B cell (primary cell): Measurements from ENCODE around the gene TFAP2A. TPM values are rescaled to one million over a fixed set of nuclear protein-coding genes. Genes with fewer than 3 reads are reported as not detected.

Experiments
- ATAC-seq: fragments of 200-7000 bp; cut with Tn5 transposase; one replicate; pipeline ENCODE4 v1.10.0; 2021; ENCODE audit warnings: low read depth, mild to moderate bottlenecking, moderate number of reproducible peaks, moderate library complexity
- CTCF ChIA-PET: fragments of 350-600 bp; sonication (Branson Sonifier 250); formaldehyde crosslinking; loops from one replicate; lab custom pipeline; 2021; ENCODE audit warnings: antibody characterized with exemption, inconsistent platforms; lab: Charles Lee
- POLR2A ChIA-PET: fragments of 350-600 bp; sonication (Branson Sonifier 250); formaldehyde crosslinking; loops from one replicate; lab custom pipeline; 2021; ENCODE audit warnings: antibody characterized with exemption; lab: Charles Lee
- DNase-seq: peaks from one replicate; pipeline ENCODE4 v3.0.0; 2013
- H2AFZ ChIP-seq: 2 replicates; pipeline ENCODE4 v1.6.1; 2012; ENCODE audit warnings: mild to moderate bottlenecking, low read depth, low read length; ENCODE audit not compliant: insufficient read depth, poor library complexity, severe bottlenecking
- H3K27ac ChIP-seq, 2 donors: 1 replicate in 1 of 2; 2 replicates in 1 of 2; pipeline ENCODE4 v1.5.1; 2012 to 2013; ENCODE audit warnings: low read length in 2 of 2, mild to moderate bottlenecking in 2 of 2, moderate library complexity in 1 of 2
- H3K27me3 ChIP-seq, 4 experiments: fragments of 200-600 bp in 1 of 4; sonication (generic) in 1 of 4; replicated peaks in 1 of 4; 1 replicate in 2 of 4; 2 replicates in 2 of 4; pipeline versions ENCODE4 v1.6.1 to v1.7.0; 2013 to 2016; ENCODE audit warnings: low read length in 3 of 4, mild to moderate bottlenecking in 2 of 4, mixed read lengths in 1 of 4, moderate library complexity in 1 of 4; ENCODE audit not compliant: insufficient read depth in 4 of 4, control insufficient read depth in 3 of 4; ENCODE audit errors: control extremely low read depth in 1 of 4
- H3K36me3 ChIP-seq, 2 experiments: replicated peaks in 1 of 2; 1 replicate in 1 of 2; 2 replicates in 1 of 2; pipeline versions ENCODE4 v1.6.1 to v1.7.1; 2013; ENCODE audit warnings: low read length in 1 of 2; ENCODE audit not compliant: insufficient read depth in 2 of 2, control insufficient read depth in 1 of 2; ENCODE audit errors: control extremely low read depth in 1 of 2, extremely low read depth in 1 of 2
- H3K4me1 ChIP-seq, 2 donors: fragments of 200-600 bp in 1 of 2; sonication (generic) in 1 of 2; 1 replicate in 1 of 2; 2 replicates in 1 of 2; pipeline versions ENCODE4 v1.5.1 to v1.6.1; 2013 to 2017; ENCODE audit warnings: low read length in 2 of 2; ENCODE audit not compliant: control insufficient read depth in 2 of 2, insufficient read depth in 2 of 2
- H3K4me2 ChIP-seq: replicated peaks from 2 replicates; pipeline ENCODE3; 2012; ENCODE audit warnings: mild to moderate bottlenecking, low read depth, low read length; ENCODE audit not compliant: poor library complexity, severe bottlenecking
- H3K4me3 ChIP-seq, 5 experiments: fragments of 200-600 bp in 1 of 5; sonication (generic) in 1 of 5; 1 replicate in 3 of 5; 2 replicates in 2 of 5; pipeline versions ENCODE4 v1.5.1 to v1.7.0; 2011 to 2016; ENCODE audit warnings: low read length in 4 of 5, mild to moderate bottlenecking in 4 of 5, low read depth in 2 of 5, control low read depth in 1 of 5, moderate library complexity in 1 of 5; ENCODE audit not compliant: insufficient read depth in 1 of 5; ENCODE audit errors: control extremely low read depth in 1 of 5, extremely low read depth in 1 of 5
- H3K79me2 ChIP-seq: fragments of 200-600 bp; sonication (generic); one replicate; pipeline ENCODE4 v1.6.0; 2016; ENCODE audit warnings: low read length; ENCODE audit not compliant: control insufficient read depth, insufficient read depth
- H3K9ac ChIP-seq: fragments of 200-600 bp; sonication (generic); 2 replicates; pipeline ENCODE4 v1.6.1; 2017; ENCODE audit warnings: mild to moderate bottlenecking, low read length, moderate library complexity
- H3K9me3 ChIP-seq, 3 donors: one replicate each; pipeline versions ENCODE4 v1.6.1 to v1.7.1; 2013; ENCODE audit warnings: low read length in 2 of 3; ENCODE audit not compliant: control insufficient read depth in 2 of 3, insufficient read depth in 1 of 3; ENCODE audit errors: control extremely low read depth in 1 of 3
- H4K20me1 ChIP-seq: 2 replicates; pipeline ENCODE4 v1.6.0; 2012; ENCODE audit warnings: mild to moderate bottlenecking, low read length; ENCODE audit not compliant: insufficient read depth, control insufficient read depth, poor library complexity, severe bottlenecking
- H3K27ac Mint-ChIP-seq: one replicate; pipeline ENCODE4 v1.8.0; 2021; ENCODE audit warnings: mixed read lengths
- H3K27me3 Mint-ChIP-seq: one replicate; pipeline ENCODE4 v1.8.0; 2021; ENCODE audit warnings: mixed read lengths
- H3K4me1 Mint-ChIP-seq: one replicate; pipeline ENCODE4 v1.8.0; 2021; ENCODE audit warnings: mixed read lengths
- H3K4me3 Mint-ChIP-seq: one replicate; pipeline ENCODE4 v1.8.0; 2021; ENCODE audit warnings: mixed read lengths
- H3K9me3 Mint-ChIP-seq: one replicate; pipeline ENCODE4 v1.8.0; 2022; ENCODE audit warnings: mixed read lengths; ENCODE audit not compliant: insufficient read depth
- EZH2 ChIP-seq: IDR thresholded peaks from 2 replicates; pipeline ENCODE4 v1.6.1; 2012; ENCODE audit warnings: borderline replicate concordance, low read depth, mild to moderate bottlenecking, moderate library complexity, low read length; ENCODE audit not compliant: insufficient read depth, poor library complexity, severe bottlenecking
- WGBS: methylation state at CpG from one replicate; pipeline ENCODE4 v1.1.5; 2013; ENCODE audit warnings: missing lambda C conversion rate; ENCODE audit not compliant: insufficient coverage; 5-methylcytosine and 5-hydroxymethylcytosine counted together
- intact Hi-C: fragments of 100-400 bp; cut with micrococcal nuclease; formaldehyde crosslinking; loops from one replicate; pipeline ENCODE4 v1.10.0; 2022
- polyA plus RNA-seq: library from polyadenylated mRNA; depleted of rRNA; stranded (reverse); fragments of >200 nt; gene quantifications from 2 replicates; pipeline ENCODE4 v1.2.3, GENCODE V29; 2012
- total RNA-seq, 2 donors: library from RNA; stranded (reverse); fragments of 120-200 nt in 1 of 2; gene quantifications; 1 replicate in 1 of 2; 2 replicates in 1 of 2; pipeline versions ENCODE4 v1.2.3 to v1.2.4, GENCODE V29; 2013 to 2022
- TF ChIP-seq, protein P1 (sequence below): fragments of 200-600 bp; IDR thresholded peaks from one replicate; pipeline ENCODE4 v1.8.0; 2022; ENCODE audit warnings: antibody characterized with exemption, mild to moderate bottlenecking

The TFAP2A gene
- total and polyA plus RNA-seq, 2 donors (not counting 1 experiment from before 2014, with no cell fraction given), result not detected

DNA sequence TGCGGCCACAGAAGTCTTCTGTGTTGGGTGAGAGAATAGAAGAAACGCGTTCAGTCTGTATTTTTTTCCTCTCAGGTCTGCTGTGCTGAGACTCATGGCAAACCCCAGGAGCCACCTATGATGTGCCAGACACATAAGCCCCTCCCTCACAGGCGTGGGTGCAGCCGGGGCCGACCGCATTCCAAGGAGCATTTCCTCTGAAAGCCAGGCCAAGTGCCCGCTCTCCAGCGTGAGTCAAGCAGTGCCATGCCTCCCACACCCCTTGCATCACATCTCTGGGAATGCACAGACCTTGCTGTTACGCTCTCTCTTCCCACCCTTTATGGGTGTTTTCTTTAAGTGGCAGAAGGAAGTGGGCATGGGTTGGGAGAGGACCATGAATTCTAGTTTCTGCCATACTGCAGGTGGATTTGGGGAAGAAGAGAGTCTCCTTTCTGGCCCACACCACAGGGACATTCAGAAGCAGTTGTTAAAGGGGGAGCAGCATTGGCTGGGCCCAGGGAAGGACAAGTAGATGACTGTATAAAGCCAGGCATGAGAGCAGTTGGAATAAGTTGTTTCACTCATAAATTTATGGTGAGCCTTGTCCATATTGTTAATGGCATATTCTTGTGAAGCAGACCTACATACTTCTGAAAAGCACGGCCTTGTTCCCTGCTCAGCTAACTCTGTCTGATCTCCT is 37.1 kb upstream of the TFAP2A start:
- H2AFZ ChIP-seq, result no peak overlapping the region
- POLR2A ChIA-PET, result no interaction called here

DNA sequence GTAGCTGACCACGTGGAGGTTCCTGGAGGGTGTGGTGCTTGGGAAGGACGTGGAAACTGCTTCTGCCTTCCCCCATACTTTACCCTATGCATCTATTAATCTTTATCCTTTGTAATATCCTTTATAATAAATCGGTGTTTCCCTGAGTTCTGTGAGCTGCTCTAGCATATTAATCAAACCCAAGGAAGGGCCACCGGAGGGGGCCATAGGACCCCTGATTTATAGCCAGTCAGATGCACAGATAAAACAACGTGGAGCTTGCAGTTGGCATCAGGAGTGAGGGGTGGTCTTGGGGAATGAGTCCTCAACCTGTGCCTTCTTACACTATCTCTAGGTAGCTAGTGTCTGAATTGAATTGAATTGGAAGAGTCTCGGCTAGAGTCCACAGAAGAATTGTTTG is 36.5 kb upstream of the TFAP2A start:
- POLR2A ChIA-PET, result no interaction called here
- Histone ChIP-seq H3K36me3 (no peaks in the 10 kb centered on the region), H3K27ac (no peak overlapping the region), H3K4me1 (no peaks in the 10 kb centered on the region), H3K27me3 (peaks cover 0 to 9% (median 0%) of the 10 kb centered on the region in 4 experiments), H2AFZ (no peak overlapping the region), H3K4me2 (no peak overlapping the region), H4K20me1 (no peaks in the 10 kb centered on the region), H3K4me3 (no peak overlapping the region), H3K9ac (no peak overlapping the region), H3K9me3 (no peaks in the 10 kb centered on the region), H3K79me2 (no peaks in the 10 kb centered on the region)
- Mint-ChIP-seq H3K9me3 (no peaks in the 10 kb centered on the region), H3K4me1 (no peaks in the 10 kb centered on the region), H3K4me3 (no peak overlapping the region), H3K27ac (no peak overlapping the region), H3K27me3 (peaks cover 20% of the 10 kb centered on the region)
- intact Hi-C loops, result no loop called here
- CTCF ChIA-PET, result no interaction called here
- TF ChIP-seq, protein P1, sequence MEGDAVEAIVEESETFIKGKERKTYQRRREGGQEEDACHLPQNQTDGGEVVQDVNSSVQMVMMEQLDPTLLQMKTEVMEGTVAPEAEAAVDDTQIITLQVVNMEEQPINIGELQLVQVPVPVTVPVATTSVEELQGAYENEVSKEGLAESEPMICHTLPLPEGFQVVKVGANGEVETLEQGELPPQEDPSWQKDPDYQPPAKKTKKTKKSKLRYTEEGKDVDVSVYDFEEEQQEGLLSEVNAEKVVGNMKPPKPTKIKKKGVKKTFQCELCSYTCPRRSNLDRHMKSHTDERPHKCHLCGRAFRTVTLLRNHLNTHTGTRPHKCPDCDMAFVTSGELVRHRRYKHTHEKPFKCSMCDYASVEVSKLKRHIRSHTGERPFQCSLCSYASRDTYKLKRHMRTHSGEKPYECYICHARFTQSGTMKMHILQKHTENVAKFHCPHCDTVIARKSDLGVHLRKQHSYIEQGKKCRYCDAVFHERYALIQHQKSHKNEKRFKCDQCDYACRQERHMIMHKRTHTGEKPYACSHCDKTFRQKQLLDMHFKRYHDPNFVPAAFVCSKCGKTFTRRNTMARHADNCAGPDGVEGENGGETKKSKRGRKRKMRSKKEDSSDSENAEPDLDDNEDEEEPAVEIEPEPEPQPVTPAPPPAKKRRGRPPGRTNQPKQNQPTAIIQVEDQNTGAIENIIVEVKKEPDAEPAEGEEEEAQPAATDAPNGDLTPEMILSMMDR, result no peak
- TF ChIP-seq EZH2, result no peak
- ATAC-seq (no peak), DNase-seq (no peak)
- WGBS, result 100% methylated on average over 1 of the region's 6 CpGs

More for the DNA sequence above, 37.1 kb upstream of the TFAP2A start:
- Mint-ChIP-seq H3K9me3 (no peaks in the 10 kb centered on the region), H3K27me3 (peaks cover 15% of the 10 kb centered on the region), H3K27ac (no peak overlapping the region), H3K4me3 (no peak overlapping the region), H3K4me1 (no peaks in the 10 kb centered on the region)
- Histone ChIP-seq H3K36me3 (no peaks in the 10 kb centered on the region), H3K9me3 (no peaks in the 10 kb centered on the region), H3K27ac (no peak overlapping the region), H3K4me1 (no peaks in the 10 kb centered on the region), H3K9ac (no peak overlapping the region), H3K4me3 (no peak overlapping the region), H3K27me3 (peaks cover 0 to 10% (median 0%) of the 10 kb centered on the region in 4 experiments), H3K4me2 (no peak overlapping the region), H4K20me1 (no peaks in the 10 kb centered on the region), H3K79me2 (no peaks in the 10 kb centered on the region)
- no peak for ATAC-seq
- 84% methylated on average over 5 of the region's 11 CpGs for WGBS
- TF ChIP-seq, protein P1, result no peak
- no peak for TF ChIP-seq EZH2
- no peak for DNase-seq
- CTCF ChIA-PET, result no interaction called here
- intact Hi-C loops, result no loop called here
